GM18502 (cell line): ENCODE data around the gene NSUN6.
"Not testable (repeated sequence)": the region's sequence is repeated elsewhere in the genome, so short reads cannot be mapped to it uniquely, and the experiment has no call there.

Source experiments
- ATAC-seq: cut with Tn5 transposase; IDR thresholded peaks from one replicate; pipeline ENCODE4 v1.9.1; 2021; ENCODE audit warnings: mild to moderate bottlenecking; ENCODE audit not compliant: unreplicated experiment, poor library complexity

Gene NSUN6

DNA sequence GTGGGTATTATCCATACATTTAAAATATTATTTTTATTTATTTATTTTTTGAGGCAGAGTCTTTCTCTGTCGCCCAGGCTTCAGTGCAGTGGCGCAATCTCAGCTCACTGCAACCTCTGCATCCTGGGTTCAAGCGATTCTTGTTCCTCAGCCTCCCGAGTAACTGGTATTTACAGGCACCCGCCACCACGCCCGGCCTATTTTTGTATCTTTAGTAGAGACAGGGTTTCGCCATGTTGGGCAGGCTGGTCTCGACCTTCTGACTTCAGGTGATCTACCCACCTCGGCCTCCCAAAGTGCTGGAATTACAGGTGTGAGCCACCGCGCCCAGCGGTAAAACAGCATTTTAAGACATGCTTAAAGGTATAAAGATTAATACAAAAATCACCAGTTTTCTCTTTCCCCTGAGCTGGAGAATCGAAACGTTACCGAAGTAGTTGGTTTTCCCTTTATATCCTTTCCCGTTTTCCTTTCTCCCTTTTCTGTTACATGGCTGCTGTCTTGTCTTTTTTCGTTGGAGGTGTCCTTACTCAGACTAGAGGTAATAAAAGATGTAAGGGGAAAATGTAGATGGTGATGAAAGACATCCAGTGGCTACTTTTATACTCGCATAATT, 9.5 kb upstream of the NSUN6 start:
- ATAC-seq: no peak

DNA sequence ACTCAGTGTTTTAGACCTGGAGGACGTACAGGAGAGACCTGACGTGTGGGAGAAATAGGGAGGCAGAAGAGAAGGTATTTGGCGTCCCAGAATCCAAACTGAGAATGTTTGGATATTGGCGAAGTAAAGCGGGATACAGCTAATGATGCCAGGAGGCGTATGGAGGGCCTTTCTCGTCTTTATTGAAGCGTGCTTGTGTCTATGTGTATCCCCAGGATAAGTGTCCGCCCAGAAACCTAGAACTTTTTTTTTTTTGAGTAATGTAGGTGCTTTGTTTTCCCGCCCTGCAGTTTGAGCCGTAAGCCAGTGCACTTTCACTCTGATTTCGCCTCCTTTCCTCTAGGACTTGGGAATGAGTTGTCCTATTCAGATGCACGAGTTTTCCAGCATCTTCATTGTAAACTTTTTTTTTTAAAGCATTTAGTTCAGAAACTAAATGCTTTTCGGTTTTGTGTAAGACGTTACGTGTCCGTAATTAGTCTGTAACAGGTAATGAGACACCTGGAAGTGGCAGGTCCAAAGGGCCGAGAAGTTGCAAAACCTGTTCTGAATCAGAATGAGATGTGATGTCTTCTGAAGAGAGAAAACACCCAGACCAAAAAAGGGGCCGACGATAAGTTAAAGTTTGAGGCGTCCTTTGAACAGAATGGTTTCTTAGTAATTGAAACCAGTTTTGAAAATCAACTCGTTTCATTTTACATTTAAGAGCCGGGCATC, 8.6 kb upstream of the NSUN6 start:
- peak; percentile 25 for ATAC-seq

DNA sequence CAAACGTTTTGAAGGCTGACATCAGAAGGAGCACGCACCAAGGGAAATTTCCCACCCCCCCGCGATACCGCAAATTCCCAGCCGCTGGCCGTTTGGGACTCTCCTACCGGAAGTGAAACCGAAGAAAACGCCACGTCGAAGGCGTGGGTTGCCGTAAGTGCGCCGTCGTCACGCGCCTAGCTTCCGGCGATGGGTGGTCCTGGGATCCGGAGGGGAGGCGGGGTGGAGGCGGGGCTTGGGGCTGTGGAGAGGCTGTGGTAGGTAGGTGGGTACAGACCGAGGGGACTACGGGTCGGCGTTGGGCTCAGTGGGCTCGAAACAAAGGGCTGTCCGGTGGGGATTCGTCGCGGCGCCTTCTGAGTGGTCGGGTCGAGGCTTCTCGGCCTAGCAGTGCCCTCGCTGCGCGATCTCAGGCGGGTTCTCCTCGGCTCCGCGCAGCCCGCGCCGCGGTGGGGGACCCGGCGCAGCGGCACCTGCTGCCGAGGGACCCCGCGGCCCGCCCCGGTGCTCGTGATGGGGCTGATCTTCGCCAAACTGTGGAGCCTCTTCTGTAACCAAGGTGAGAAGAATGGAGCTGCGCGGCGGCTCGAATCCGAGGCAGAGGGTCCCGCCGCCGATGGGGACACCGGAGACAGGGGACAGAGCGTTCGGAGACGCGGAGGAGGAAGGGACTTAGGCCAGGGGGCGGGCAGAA, 7.9 kb upstream of the NSUN6 start, which contains the start of gene ARL5B:
Gene ARL5B, plus strand, starts transcription at position 307 of the 694 bp plus-strand sequence. Its CDS starts 207 bp downstream, at position 514.
- ATAC-seq: peak; percentile 91

DNA sequence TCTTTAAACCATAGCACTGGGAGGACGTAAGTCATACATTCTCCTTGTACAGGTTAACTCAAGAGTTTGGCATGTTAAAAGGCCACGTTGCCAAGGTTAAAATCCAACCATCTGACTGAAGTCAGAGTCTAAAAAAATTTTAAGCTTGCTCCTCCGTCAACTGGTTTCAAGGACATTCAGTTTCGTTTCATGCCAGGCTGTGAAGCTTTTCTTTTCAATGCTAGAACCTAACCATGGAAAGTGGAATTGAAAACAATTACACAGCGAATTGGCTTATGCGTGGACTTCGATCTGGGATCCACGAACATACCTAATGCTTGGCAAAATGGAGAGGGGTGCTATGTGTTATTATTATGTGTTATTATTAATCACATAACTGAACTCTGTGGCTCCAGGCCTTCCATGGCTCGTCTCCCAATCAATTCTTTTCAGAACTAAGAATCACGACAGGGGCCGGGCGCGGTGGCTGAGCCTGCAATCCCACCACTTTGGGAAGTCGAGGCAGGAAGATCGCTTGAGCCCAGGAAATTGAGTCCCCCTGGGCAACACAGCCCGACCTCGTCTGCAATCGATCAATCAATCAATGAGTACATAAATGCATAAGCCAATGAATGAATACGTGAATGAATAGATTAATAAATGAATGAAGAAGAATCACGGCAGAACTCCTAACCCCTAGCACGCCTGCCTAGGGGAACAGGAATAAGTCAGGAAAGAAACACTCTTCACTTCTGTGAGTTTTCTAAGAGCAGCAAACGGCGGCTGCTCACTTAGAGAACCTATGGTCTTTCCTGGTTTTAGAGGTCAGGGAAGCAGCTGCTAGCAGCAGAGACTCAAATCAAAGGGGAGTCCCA, 7.1 kb upstream of the NSUN6 start:
- peak; percentile 1 for ATAC-seq

DNA sequence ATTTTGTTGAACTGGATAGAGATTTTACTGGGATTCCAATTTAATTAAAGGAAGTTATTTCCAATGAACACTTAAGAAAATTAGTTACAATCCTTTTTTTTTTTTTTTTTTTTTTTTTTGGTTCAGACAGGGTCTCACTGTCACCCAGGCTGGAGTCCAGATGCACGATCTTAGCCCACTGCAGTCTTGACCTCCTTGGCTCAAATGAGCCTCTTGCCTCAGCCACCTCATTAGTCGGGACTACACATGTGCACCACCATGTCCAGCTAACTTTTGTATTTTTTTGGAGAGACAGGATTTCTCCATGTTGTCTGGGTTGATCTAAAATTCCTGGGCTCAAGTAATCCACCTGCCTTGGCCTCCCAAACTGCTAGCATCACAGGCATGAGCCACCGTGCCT, 5.3 kb upstream of the NSUN6 start:
- no peak for ATAC-seq

DNA sequence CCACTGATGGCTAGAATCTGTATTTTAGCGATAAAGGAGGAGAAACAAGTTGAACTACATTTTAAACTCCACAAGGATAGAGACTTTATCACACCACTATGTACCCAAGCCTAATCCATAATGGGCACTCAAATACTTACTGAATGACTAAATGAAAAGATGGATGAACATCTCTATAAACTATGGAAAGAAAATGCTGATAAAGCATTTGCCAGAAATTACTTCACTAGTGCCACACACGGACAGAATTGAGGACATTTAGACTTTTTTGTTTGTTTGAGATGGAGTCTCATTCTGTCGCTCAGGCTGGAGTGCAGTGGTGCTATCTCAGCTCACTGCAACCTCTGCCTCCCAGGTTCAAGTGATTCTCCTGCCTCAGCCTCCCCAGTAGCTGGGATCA, 1.7 kb upstream of the NSUN6 start:
- ATAC-seq: no peak

DNA sequence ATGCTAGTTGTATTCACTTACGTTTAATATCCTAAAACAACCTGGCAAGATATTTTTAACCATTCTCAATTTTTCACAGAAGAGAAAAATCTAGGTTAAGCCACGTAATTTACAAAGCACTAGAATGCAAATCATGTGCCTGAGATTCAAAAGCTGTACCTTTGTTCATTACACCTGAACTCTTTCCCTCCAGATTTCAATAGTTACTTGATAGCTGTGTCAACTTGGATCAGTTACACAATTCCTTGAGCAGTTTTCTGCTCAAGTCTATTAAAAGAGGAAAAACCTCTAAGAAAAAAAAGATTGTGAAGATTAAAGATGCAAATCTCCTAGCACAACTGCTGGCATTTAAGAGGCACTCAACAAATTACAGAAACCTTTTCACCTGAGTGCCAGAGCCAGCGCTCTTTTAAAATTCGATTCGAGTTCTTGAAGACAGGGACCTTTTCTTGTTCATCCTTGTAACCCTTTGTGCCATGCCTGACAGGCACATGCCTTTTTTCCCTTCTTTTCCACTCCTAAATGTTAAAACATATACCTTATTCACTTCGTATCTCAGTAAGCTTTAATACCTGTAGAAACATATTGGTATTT, 886 bp downstream of the NSUN6 start:
- ATAC-seq: no peak

DNA sequence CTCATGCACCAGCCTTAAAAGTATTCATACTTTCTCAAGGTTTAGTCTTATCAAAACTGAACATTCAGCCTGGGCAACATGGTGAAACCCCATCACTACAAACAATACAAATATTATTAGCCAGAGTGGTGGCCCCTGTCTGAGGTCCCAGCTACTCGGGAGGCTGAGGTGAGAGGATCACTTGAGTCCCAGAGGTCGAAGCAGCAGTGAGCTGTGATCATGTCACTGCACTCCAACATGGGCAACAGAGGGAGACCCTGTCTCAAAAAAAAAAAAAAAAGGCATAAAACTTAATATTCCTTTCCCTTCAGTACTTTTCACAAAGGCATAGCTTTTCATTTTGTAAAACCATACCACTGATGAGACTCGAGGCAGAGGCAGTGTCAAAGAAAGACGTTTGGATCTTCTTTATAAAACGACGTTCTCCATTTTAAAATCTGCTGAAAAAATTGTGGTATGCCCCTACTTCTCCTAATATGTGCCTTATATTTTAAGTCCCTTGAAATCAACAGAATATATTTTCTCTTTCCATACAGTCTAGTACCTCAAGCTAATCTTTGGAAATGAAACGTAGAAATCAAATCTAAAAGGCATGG, 1.9 kb downstream of the NSUN6 start:
- ATAC-seq: no peak

DNA sequence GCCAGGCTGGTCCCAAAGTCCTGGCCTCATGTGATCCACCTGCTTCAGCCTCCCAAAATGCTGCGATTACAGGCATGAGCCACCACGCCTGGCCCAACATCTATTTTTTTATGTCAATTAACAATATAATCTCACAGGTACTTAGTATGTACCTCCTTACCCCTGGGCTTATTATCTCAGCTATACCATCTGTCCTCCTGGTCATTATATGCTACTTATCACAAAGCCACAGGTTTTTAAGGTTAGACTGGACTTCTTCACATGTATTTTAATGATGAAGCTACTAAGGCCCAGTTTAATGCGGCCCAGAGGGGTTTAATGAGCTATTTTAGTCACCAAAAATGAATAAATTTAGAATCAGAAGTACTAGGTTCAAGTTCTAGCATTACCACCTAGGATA, 3.4 kb downstream of the NSUN6 start:
- ATAC-seq: no peak

DNA sequence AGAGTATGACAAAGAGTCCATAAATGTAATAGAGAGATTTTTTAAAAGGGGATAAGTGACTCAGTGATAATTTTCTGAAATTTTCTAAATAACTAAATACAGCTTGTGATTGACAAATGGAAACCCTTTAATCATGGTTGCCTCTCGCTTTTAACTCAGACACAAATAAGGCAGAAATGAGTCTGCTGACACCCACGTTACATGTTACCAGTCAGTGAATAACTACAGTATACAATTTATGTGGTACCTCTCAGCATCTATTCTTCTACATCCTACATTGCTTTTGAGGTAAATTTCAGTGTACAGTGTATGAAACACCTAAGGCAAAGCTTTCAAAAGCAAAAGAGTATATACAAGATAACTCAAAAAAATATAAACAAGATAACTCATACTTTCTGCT, 4.2 kb downstream of the NSUN6 start:
- ATAC-seq: no peak

DNA sequence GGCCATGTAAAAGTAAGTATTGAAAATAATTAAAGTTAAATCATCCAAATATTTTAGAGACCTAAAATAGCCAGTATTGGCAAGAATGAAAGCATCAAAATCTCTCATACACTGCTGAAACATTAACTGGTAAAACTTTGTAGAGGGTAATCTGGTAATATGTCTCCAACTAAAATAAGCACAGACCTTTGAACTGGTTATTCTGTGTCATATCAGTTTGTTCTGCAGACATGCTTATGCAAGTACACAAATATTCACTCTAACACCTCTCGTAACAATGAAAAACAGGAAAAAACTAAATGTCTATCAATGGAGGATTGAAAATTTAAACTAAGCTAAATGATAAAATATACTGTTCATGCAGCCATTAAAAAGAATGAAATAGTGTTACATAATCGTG, 11.7 kb downstream of the NSUN6 start:
- not testable (repeated sequence) for ATAC-seq

DNA sequence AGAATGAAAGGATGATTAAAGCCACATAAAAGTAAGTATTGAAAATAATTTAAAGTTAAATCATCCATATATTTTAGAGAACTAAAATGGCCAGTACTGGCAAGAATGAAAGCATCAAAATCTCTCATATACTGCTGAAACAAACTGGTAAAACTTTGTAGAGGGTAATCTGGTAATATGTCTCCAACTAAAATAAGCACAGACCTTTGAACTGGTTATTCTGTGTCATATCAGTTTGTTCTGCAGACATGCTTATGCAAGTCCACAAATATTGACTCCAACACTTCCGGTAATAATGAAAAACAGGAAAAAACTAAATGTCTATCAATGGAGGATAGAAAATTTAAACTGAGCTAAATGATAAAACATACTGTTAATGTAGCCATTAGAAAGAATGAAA, 14.0 kb downstream of the NSUN6 start:
- not testable (repeated sequence) for ATAC-seq

DNA sequence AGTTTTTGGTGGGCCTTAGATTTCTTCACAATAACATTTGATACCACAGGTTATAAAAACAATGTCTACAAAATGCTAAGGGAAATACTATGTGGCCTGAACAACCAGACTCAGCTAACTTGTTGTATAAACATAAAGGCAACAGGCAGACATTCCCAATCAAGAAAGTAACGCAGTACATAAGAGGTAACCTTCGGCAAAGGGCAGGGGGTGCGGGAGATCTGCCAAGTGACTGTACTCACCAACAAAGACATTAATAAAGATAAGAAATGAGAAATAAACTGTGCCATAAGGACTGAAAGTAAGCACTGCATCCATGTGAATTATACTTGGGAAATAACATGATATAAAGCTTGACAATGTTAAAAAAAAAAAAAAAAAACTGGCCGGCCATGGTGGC, 15.4 kb downstream of the NSUN6 start:
- no peak for ATAC-seq

DNA sequence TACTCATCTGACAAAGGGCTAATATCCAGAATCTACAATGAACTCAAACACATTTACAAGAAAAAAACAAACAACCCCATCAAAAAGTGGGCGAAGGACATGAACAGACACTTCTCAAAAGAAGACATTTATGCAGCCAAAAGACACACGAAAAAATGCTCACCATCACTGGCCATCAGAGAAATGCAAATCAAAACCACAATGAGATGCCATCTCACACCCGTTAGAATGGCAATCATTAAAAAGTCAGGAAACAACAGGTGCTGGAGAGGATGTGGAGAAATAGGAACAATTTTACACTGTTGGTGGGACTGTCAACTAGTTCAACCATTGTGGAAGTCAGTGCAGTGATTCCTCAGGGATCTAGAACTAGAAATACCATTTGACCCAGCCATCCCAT, 18.9 kb downstream of the NSUN6 start:
- not testable (repeated sequence) for ATAC-seq

DNA sequence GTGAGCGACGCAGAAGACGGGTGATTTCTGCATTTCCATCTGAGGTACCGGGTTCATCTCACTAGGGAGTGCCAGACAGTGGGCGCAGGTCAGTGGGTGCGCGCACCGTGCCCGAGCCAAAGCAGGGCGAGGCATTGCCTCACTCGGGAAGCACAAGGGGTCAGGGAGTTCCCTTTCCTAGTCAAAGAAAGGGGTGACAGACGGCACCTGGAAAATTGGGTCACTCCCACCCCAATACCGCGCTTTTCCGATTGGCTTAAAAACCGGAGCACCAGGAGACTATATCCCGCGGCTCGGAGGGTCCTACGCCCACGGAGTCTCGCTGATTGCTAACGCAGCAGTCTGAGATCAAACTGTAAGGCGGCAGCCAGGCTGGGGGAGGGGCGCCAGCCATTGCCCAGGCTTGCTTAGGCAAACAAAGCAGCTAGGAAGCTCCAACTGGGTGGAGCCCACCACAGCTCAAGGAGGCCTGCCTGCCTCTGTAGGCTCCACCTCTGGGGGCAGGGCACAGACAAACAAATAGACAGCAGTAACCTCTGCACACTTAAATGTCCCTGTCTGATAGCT, 23.9 kb downstream of the NSUN6 start:
- ATAC-seq: not testable (repeated sequence)

DNA sequence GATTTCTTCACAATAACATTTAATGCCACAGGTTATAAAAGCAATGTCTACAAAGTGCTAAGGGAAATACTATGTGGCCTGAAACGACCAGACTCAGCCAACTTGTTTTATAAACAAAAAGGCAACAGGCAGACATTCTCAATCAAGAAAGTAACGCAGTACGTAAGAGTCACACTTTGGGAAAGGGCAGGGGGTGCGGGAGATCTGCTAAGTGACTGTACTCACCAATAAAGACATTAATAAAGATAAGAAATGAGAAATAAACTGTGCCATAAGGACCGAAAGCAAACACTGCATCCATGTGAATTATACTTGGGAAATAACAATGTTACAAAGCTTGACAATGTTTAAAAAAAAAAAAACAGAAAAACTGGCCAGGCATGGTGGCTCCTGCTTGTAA, 25.5 kb downstream of the NSUN6 start:
- no peak for ATAC-seq

DNA sequence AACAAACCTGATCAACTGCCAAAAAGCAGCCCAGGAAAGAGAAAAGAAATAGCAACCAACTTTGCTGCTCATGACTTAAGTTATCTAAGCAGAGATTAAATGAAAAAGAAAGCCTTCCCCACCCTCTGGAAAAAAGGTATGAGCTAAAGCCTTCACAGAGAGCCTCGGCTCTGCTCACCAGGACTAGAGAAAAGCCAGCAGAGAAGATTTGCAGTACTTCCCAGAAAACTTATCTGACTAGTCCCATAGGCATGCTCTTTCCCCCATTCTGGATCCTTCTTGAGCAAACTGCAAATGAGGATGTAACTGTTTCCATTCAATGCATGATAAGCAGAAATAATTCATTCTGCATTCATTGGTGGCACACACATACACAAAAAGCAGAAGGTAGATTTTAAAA, 27.7 kb downstream of the NSUN6 start:
- ATAC-seq: not testable (repeated sequence)

DNA sequence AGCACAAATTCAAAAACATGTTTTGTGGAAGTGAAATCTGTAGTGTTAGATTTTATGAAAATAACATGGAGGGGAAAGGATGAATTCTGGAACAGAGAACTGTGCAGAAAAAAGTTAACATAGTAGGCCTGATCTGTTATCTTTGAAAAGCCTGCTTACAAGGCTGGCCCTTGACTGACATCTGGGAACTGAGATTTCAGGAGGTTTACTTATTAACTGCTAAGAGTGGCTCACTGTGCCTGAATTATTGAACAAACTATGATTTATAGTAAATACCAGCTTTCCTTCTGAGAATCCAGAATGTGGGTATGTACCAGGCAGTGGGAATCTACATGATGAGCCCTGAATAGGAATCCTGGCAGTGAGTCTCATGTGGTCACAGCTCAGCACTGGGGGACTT, 30.5 kb downstream of the NSUN6 start:
- no peak for ATAC-seq

DNA sequence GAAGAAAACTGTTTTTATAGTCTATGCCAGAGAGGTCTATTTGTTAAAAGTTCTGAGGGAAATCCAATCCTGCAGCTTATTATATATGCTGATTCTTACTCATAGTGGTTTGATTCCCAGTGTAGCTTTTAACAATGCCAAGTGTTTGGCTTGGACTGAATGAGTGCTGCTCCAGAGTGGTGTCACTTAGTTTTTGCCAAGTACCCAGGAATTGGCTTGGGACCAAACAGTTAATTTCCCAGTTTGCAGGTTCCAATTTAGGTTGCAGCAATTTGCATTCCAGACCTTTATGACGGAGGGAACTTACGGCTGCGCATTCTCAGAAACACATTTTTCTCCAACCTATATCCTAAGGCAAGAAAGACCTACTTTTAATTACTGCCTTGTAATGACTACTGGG, 32.4 kb downstream of the NSUN6 start:
- ATAC-seq: no peak

DNA sequence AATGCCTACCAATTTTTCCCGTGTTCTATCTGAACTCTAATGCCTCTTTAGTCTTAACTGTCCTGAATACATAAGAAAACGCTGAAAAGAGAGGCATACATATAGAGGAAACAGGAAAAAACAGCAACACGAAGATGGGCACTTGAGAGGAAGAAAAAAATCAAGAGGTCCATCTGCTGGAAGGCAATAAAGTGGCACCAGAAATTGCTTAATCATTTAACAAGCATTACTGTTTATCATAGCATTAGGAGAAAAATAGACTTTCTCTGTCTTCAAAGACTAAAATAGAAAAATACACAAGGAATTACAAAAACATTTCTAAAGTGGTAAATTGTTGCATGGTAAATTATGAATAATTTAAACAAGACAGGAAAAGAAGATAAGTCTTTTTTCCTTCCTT, 35.0 kb downstream of the NSUN6 start:
- no peak for ATAC-seq
